IPS DF 6.9 (cell line): ENCODE results near the gene SUCLG2.

Source experiments
- DNase-seq: peaks from one replicate; pipeline ENCODE4 v3.0.0-alpha.2; 2013; ENCODE audit warnings: low read depth, low spot score
- H3K27ac ChIP-seq: one replicate; pipeline ENCODE4 v1.5.1; 2013; ENCODE audit warnings: low read length, control low read depth
- H3K27me3 ChIP-seq: 2 replicates; pipeline ENCODE4 v1.6.1; 2013; ENCODE audit warnings: mild to moderate bottlenecking, low read length; ENCODE audit not compliant: control insufficient read depth, insufficient read depth
- H3K36me3 ChIP-seq: 2 replicates; pipeline ENCODE4 v1.6.1; 2013; ENCODE audit warnings: low read length; ENCODE audit not compliant: control insufficient read depth, insufficient read depth
- H3K4me1 ChIP-seq: 2 replicates; pipeline ENCODE4 v1.6.1; 2013; ENCODE audit warnings: low read length; ENCODE audit not compliant: control insufficient read depth, insufficient read depth
- H3K4me3 ChIP-seq: 2 replicates; pipeline ENCODE4 v1.5.1; 2013; ENCODE audit warnings: mild to moderate bottlenecking, low read length
- H3K9me3 ChIP-seq: 2 replicates; pipeline ENCODE4 v1.6.1; 2013; ENCODE audit warnings: low read length, inconsistent platforms; ENCODE audit not compliant: control insufficient read depth, insufficient read depth
- WGBS: extraction: QIAGEN DNeasy Blood & Tissue Kit; methylation state at CpG from one replicate; pipeline ENCODE4 v1.1.7; 2013; ENCODE audit warnings: mixed read lengths, missing lambda C conversion rate; ENCODE audit not compliant: insufficient read length, insufficient coverage; 5-methylcytosine and 5-hydroxymethylcytosine counted together

The SUCLG2 gene

GRCh38 chr3:67649681-67650080, 4.7 kb downstream of the SUCLG2 start:
- no peak for DNase-seq
- Histone ChIP-seq H3K4me1 (no peaks in the 10 kb centered on the region), H3K9me3 (no peaks in the 10 kb centered on the region), H3K27ac (no peak overlapping the region), H3K4me3 (no peak overlapping the region), H3K36me3 (no peaks in the 10 kb centered on the region), H3K27me3 (no peaks in the 10 kb centered on the region)
- no CpG with 5 or more reads among the region's 3 CpGs for WGBS

DNA sequence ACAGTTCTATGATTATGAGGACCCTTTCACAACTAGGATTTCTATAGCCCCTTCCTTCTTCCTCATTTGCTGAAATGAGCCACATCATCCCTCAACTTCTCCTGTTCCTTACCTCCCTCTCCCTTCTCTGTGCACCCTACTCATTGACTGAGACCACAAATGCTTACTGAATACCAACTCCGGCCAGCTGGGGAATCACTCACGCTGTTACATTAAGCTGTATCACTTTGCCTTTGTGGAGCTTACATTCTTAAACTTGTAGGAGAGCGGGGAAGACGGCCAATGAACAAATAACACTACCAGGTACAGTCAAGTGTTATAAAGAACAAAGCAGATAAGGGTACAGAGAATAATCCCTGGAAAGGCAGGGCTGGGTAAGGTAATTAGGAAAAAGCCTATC, 5.7 kb downstream of the SUCLG2 start:
- no peak for DNase-seq
- H3K4me1 ChIP-seq = no peaks in the 10 kb centered on the region
- H3K9me3 ChIP-seq = no peaks in the 10 kb centered on the region
- H3K36me3 ChIP-seq = no peaks in the 10 kb centered on the region
- H3K4me3 ChIP-seq = no peak overlapping the region
- H3K27ac ChIP-seq = no peak overlapping the region
- no CpG with 5 or more reads among the region's 4 CpGs for WGBS
- H3K27me3 ChIP-seq = no peaks in the 10 kb centered on the region

DNA sequence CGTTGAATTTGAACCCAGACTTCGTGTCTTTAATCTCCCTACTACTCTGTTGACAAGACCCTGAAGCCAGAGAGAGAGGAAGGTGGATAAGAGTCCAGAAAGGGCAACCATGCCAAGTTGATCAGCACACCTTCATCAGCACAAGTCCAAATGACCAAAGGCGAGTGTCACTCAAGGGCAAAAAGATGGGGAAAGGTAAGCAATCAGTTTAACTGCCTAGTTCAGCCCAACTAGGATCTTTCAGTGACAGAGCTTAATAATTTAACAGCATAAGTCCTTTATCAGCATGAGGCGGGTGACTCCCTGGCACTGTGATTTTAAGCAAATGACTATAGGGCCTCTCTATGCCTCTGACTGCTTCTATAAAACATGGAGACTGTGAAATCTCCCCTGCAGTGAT, 6.2 kb downstream of the SUCLG2 start:
- H3K27me3 ChIP-seq = no peaks in the 10 kb centered on the region
- no peaks in the 10 kb centered on the region for H3K4me1 ChIP-seq
- no CpG with 5 or more reads among the region's 4 CpGs for WGBS
- no peaks in the 10 kb centered on the region for H3K36me3 ChIP-seq
- DNase-seq = no peak
- no peak overlapping the region for H3K4me3 ChIP-seq
- H3K27ac ChIP-seq = no peak overlapping the region
- no peaks in the 10 kb centered on the region for H3K9me3 ChIP-seq

DNA sequence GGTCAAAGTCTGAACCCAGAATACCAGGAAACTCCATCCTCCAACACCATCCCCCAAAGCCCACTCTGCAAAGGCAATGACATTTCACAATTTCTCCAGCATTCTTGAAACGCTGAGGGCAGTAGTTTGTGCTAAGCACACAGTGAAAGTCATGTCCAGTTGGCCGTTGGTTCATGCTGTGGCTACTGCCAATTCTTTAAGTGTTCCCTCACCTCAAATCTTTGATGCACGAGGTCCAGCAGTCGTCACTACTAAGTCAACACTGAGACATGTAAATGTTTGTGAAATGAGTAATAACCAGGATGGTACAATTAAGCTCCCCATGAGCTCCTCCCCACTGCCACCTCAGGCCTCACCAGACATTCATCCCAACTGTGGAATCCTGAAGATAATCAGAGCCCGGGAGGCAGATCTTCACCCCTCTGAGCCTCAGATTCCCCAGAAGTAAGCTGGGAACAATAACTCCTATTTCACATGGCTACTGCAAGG, 7.0 kb downstream of the SUCLG2 start:
- no peak overlapping the region for H3K27ac ChIP-seq
- DNase-seq = no peak

GRCh38 chr3:67646586-67647234, 7.7 kb downstream of the SUCLG2 start:
- no peak overlapping the region for H3K27ac ChIP-seq
- WGBS = no CpG with 5 or more reads among the region's 8 CpGs
- no peaks in the 10 kb centered on the region for H3K27me3 ChIP-seq
- DNase-seq = no peak
- H3K4me1 ChIP-seq = no peaks in the 10 kb centered on the region
- H3K36me3 ChIP-seq = no peaks in the 10 kb centered on the region
- H3K4me3 ChIP-seq = no peak overlapping the region
- no peaks in the 10 kb centered on the region for H3K9me3 ChIP-seq

More for the DNA sequence above, 7.0 kb downstream of the SUCLG2 start:
- WGBS = no CpG with 5 or more reads among the region's 5 CpGs
- H3K9me3 ChIP-seq = no peaks in the 10 kb centered on the region
- no peaks in the 10 kb centered on the region for H3K27me3 ChIP-seq
- H3K4me3 ChIP-seq = no peak overlapping the region
- no peaks in the 10 kb centered on the region for H3K36me3 ChIP-seq
- H3K4me1 ChIP-seq = no peaks in the 10 kb centered on the region

- H3K4me1 ChIP-seq = no peaks in the 10 kb centered on the region; the same call in 1 of the 2 replicates
- no peak overlapping the region for H3K27ac ChIP-seq
- no CpG with 5 or more reads among the region's 1 CpG for WGBS
- H3K36me3 ChIP-seq = no peaks in the 10 kb centered on the region
- no peak for DNase-seq
- no peaks in the 10 kb centered on the region for H3K27me3 ChIP-seq
- no peaks in the 10 kb centered on the region for H3K9me3 ChIP-seq
- H3K4me3 ChIP-seq = no peak overlapping the region
These were observed 9.6 kb downstream of the SUCLG2 start for GRCh38 chr3:67644827-67645226.

GRCh38 chr3:67642734-67643133, 11.7 kb downstream of the SUCLG2 start:
- H3K4me3 ChIP-seq = no peak overlapping the region
- no peaks in the 10 kb centered on the region for H3K9me3 ChIP-seq
- DNase-seq = no peak
- no peaks in the 10 kb centered on the region for H3K36me3 ChIP-seq
- no CpG with 5 or more reads among the region's 1 CpG for WGBS
- no peaks in the 10 kb centered on the region for H3K27me3 ChIP-seq
- H3K4me1 ChIP-seq = no peaks in the 10 kb centered on the region; the same call in 1 of the 2 replicates
- no peak overlapping the region for H3K27ac ChIP-seq

GRCh38 chr3:67642190-67642589, 12.2 kb downstream of the SUCLG2 start:
- no peak overlapping the region for H3K27ac ChIP-seq
- WGBS = no CpG with 5 or more reads among the region's 4 CpGs
- no peaks in the 10 kb centered on the region; the same call in 1 of the 2 replicates for H3K4me1 ChIP-seq
- no peaks in the 10 kb centered on the region for H3K9me3 ChIP-seq
- H3K27me3 ChIP-seq = no peaks in the 10 kb centered on the region
- H3K36me3 ChIP-seq = no peaks in the 10 kb centered on the region
- DNase-seq = no peak
- no peak overlapping the region for H3K4me3 ChIP-seq

- Histone ChIP-seq H3K4me3 (no peak overlapping the region), H3K4me1 (no peaks in the 10 kb centered on the region; the same call in 1 of the 2 replicates), H3K9me3 (no peaks in the 10 kb centered on the region), H3K27me3 (no peaks in the 10 kb centered on the region), H3K36me3 (no peaks in the 10 kb centered on the region), H3K27ac (no peak overlapping the region)
- DNase-seq = no peak
- WGBS = no CpG with 5 or more reads among the region's 3 CpGs
These were observed 13.0 kb downstream of the SUCLG2 start for GRCh38 chr3:67641451-67641850.

- H3K36me3 ChIP-seq = no peaks in the 10 kb centered on the region
- no peaks in the 10 kb centered on the region; the same call in 1 of the 2 replicates for H3K4me1 ChIP-seq
- no peak overlapping the region for H3K4me3 ChIP-seq
- no CpG with 5 or more reads among the region's 6 CpGs for WGBS
- no peaks in the 10 kb centered on the region for H3K27me3 ChIP-seq
- no peak for DNase-seq
- no peaks in the 10 kb centered on the region for H3K9me3 ChIP-seq
- H3K27ac ChIP-seq = no peak overlapping the region
These were observed 14.3 kb downstream of the SUCLG2 start for GRCh38 chr3:67640023-67640660.
